Hematopoietic multipotent progenitor cell treated with erythropoietin and hydrocortisone succinate and interleukin-3 and kit ligand, for 4 days (in vitro differentiated cells): ENCODE results near the gene YKT6.

Experiments used
- DNase-seq: peaks from one replicate; pipeline ENCODE4 v3.0.0-alpha.2; 2015

Gene YKT6

GRCh38 chr7:44235582-44236332 lies 35.0 kb downstream of the YKT6 start:
- DNase-seq, result no peak

DNA sequence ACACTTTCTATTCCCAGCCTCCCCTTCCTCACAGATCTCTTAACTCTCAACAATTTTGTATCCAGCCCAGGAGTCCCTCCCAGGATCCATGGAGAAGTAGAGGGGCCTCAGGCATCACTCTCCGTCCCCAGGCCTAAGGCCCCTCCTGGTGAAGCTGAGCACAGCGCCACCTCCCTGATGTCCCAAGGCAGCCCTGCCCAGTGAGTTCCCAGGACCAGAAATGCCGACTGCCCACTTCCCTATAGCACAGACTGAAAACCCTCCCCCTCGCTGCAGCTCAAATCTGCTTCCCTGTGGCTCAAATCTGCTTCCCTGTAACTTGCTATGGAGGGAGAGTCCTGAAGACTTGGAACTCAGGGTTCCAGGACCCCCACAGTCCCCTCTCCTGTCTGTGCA lies 35.6 kb downstream of the YKT6 start:
- no peak for DNase-seq

GRCh38 chr7:44237696-44238095 lies 36.9 kb downstream of the YKT6 start:
- no peak for DNase-seq

- no peak for DNase-seq
Measured at GRCh38 chr7:44238116-44238695, 37.4 kb downstream of the YKT6 start.

- DNase-seq, result no peak
Measured at GRCh38 chr7:44239361-44239760, 38.6 kb downstream of the YKT6 start.

- DNase-seq, result no peak
Measured at GRCh38 chr7:44240376-44240775, 39.6 kb downstream of the YKT6 start.

GRCh38 chr7:44240983-44241510 lies 40.3 kb downstream of the YKT6 start:
- peak; percentile 93 for DNase-seq

DNA sequence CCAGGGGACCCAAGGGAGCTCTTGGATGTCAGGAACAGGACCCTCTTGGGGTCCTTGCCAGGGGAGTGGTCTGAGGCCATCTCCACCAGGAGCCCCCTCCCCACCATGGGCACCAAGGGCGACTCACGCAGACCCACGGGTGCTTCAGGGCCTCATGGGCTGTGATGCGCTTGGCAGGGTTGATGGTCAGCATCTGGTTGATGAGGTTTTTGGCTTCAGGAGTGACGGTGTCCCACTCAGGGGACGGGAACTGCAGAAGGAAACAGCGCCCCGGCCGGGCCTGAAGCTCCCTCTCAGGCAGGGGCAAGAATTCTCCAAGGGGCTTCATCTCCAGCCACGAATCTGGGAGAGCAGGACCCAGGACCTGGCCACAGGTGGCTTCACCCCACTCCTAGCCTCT lies 41.3 kb downstream of the YKT6 start:
- no peak for DNase-seq

GRCh38 chr7:44244282-44244681 lies 43.5 kb downstream of the YKT6 start:
- DNase-seq, result peak; percentile 65

DNA sequence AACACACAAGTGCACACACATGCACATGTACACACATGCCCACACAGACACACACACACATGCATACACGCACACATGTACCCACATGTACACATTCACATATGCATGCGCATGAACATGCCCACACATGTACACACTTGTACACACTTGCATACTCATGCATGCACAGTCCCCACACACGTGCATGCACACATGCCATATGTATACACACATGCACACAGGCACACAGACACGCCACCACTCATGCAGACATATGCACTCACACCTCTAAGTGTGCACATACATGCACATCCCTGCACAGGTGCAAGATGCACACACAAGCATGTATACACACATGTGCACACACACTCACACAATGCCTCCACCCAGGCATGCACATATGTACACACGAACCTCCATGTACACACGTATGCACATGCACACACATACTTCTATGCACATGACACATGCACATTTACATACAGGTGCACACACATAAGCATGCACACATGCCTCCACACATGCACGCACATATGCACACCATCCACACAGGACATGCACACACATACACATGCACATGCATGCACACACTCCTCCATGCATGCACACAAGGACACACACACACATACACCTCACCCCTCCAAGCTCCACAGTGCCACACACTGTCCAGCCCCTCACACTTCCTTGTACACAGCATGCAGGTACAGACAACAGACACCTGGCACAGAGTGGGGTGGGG lies 45.8 kb downstream of the YKT6 start:
- no peak for DNase-seq

DNA sequence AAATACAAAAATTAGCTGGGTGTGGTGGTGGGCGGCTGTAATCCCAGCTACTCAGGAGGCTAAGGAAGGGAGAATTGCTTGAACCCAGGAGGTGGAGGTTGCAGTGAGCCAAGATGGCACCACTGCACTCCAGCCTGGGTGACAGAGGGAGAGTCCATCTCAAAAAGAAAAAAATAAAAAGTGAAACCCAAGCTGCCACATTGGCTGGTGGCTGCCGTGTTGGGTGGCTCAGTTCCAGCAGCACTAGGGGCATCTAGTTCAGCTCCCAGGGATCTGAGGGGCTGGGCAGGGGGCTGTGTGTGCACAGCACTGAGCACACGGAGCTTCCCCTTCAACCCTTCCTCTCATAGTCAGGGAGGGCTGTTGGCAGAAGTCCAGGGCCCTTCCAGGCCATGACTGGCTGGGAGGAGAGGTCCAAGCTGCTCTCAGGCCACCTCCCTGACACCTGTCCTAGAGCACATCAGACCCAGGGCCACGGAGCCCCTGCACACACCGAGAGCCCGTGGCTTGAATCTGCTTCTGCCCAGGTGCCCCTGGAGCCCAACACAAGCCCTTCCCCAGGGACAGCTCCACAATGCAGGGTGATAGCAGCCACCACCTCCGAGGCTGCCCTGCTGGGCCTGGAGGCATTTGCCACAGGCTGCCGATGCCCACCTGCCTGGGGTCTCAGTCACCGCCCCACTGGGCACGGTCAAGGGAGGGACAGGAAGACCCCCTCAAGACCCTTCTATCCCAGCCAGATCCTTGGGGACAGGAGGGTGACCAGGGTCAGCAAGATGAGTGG lies 47.3 kb downstream of the YKT6 start:
- DNase-seq, result no peak

DNA sequence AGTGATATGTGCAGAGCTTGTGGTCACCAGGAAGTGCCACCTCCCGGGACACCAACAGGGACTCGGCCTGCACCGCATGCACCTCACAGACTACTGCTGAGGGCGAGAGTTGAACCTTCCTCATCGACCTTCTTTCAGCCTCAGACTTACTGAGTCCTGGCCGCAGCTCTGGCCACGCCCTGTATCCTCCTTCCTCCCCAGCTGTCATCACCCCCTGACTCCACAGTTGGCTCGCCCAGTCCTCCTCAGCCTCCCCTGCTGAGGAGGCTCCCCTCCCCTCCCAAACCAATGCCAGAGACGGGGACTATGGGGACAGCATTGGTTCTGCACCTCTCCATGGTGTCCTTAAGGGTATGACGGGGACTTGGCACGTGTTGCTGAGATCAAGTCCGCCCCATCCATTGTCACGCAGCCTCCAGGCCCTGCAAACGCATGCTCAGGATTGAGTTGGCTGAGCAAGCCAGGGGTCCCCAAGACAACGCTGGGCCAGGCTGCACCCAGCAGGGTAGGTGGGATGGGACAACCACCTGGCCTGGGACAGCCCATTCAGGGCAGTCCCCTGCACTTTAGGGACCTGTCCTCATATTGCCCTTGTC lies 49.0 kb downstream of the YKT6 start:
- no peak for DNase-seq

DNA sequence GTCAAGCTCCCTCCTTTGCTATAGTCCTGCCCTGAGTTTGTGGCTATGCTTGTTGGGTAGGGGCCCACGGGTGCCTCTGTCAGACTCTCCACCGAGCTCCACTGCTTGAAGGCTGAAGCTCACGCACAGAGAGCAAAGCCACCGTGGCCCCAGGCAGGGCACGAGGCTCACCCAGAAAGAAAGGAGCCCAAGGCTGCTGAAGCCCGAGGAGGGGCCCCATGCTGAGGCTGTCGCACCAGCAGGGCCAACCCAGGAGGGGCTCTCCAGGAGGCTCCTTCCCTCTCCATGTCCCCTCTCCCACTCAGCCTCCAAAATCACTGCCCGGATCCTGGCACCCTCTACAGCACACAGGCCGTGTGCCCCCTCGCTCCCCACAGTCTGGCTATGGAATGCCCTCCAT lies 50.5 kb downstream of the YKT6 start:
- no peak for DNase-seq

- DNase-seq, result no peak
Measured at GRCh38 chr7:44251881-44252280, 51.1 kb downstream of the YKT6 start.

DNA sequence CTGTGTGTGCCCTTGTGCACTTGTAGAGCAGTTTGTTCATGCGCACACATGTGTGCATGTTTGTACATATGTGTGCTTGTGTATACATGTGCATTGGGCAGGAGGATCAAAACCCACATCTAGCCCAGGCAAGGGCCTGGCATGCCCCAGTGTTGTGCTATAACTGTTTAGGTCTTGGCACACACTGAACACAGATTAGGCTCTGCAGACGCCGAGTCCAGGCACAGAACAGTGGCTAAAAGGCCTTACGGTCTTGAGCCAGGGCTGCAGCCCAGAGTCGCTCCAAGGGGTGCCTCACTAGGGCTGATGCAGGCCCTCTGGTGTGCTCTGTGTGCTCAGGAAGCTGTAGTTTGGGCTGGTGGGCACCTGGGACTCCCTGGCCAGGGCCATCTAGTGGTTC lies 55.7 kb downstream of the YKT6 start:
- DNase-seq, result no peak

DNA sequence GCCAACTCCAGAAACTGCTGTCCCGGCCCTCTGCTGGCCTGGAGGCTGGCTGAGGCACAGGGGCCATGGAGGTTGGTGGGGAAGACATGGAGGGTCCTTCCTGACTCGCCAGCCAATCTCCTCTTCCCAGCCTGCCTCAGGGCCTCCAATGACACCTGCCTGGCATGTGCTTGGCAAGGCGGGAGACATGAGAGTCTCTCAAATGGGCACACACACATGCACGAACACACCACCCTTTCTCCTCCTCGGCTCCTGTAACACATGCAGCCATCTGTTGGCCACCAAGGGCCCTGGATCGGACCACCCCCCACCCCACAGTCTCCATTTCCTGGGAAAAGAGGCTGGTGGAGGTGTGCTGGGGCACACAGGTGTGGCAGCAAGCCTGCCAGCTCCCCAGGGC lies 56.4 kb downstream of the YKT6 start:
- DNase-seq, result no peak

DNA sequence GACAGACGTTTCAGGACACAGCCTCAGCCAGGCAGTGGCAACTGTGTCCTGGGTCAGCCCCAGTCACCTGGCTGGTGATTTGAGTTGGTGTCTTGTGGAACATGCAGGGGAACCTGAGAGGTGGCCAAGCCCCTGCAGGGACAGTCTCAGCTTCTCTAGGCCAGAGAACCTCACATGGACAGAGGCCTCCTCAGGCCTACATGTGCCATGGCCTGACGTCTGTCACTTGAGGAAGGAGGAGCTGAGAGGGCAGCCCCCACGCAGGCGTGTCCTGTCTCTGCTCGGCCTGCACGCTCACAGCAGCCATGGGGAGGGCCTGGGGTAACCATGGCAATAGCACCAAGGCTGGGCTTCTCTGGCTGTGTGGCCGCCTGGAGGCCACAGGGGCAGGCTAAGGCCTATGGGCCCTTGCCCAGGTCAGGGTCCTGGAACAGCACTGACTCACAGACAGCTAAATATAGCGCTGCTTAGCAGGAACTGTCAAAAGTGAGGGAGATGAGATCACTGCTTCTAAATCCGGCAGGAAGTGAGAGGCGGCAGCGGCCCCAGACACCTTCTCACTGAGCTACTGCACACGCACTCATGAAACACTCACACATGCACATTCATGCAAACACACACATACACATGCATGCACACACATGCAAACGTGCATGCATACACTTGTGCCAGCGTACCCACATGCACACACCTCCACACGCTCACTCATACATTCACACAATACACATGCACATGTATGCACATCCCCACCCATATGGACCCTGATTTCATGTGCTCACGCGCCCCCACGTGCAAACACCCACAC lies 57.0 kb downstream of the YKT6 start:
- peak; percentile 74 for DNase-seq

DNA sequence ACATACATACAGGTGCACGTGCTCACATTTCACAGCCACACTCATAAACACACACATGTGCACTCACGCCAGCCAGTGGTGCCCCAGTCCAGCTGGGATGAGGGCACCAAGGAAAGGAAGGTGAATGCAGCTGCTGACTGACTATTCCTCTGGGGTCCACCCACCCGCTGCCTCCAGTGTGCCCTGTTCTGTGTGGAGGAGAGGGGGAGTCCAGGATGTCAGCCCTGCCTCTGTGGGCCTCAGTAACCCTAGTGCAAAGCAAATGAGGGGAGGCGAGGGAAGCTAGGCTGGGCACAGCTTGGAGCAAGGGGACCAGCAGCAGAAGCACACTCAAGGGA lies 57.6 kb downstream of the YKT6 start:
- DNase-seq, result no peak

DNA sequence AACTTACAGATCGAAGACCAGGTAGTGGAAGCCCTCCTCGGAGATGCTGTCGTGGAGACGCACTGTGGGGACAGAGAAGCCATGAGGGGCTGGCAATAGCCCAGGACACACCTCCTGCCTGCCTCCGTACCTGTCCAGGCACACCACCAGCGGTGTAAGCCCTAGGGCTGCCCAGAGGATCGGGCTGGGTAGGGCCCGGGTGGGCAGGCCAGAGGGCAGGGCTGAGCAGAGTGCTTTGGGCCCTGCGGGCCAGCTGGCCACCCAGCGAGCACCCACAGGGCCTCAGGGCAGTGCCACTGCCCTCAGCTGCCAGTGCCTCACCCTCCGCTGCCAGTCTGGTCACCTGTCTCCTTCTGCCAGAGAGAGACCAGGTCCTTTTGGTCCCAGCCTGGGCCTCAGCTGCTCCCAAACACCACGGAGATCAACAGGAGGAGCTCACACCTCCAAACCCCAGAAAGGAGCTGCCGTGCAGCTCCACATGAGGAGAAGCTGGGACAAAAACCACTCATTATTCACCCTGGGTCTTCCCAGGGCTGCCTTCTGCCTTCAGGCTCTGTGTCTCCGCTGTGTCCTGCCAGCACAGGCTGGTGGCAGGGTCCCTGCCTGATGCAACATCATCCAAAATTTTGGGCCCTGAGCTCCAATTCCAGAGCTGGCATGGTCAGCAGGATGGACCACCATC lies 58.2 kb downstream of the YKT6 start:
- DNase-seq, result no peak

- no peak for DNase-seq
Measured at GRCh38 chr7:44259547-44260457, 59.0 kb downstream of the YKT6 start.
